HuH-7.5 (cell line): ENCODE results near the gene TDRD10.
"Not testable (repeated sequence)": the region's sequence is repeated elsewhere in the genome, so short reads cannot be mapped to it uniquely, and the experiment has no call there.

Experiments
- DNase-seq: peaks from one replicate; pipeline ENCODE4 v3.0.0; 2011; ENCODE audit warnings: low spot score

Gene TDRD10

GRCh38 chr1:154517661-154518060, 15.6 kb downstream of the TDRD10 start:
- DNase-seq: no peak

GRCh38 chr1:154519591-154519991, 17.6 kb downstream of the TDRD10 start:
- DNase-seq: no peak

DNA sequence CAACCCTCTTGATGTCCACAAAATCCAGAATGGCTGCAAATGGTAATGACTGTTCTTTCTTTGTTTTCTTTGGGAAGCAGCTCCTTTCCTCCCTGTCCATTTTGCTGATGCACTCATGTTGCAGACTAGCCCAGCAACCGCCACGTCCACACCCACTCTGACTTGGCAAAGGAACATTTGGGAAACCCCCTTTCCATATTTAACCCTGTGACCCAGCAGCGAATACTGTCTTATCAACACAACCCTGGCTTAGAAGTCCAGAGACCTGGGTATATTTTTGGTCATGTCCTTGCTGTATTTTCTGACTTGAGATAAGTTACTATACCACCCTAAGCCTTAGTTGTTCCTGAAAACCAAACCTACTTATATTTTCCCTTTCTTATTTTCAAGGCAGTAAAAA, 18.3 kb downstream of the TDRD10 start:
- DNase-seq: no peak

GRCh38 chr1:154521695-154522094, 19.7 kb downstream of the TDRD10 start:
- no peak for DNase-seq

DNA sequence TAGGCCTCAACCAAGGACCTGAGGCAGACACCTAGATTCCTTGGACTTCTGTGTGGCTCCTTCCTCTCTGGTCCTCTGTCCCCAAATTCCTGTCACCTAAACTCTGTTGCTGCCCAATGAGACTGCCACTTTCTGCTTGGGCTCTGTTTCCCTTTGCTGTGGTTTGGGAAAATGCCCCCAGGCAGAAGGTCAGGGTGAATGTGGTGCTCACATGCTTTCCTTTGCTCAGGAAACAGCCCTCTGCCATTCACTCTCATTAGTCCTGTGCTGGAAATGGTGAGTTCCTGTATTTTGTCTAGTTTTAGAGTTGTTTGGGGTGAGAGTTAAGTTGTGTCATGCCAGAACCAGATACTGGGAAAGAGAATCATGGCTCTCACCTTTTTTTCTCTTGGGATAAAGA, 22.9 kb downstream of the TDRD10 start:
- no peak for DNase-seq

DNA sequence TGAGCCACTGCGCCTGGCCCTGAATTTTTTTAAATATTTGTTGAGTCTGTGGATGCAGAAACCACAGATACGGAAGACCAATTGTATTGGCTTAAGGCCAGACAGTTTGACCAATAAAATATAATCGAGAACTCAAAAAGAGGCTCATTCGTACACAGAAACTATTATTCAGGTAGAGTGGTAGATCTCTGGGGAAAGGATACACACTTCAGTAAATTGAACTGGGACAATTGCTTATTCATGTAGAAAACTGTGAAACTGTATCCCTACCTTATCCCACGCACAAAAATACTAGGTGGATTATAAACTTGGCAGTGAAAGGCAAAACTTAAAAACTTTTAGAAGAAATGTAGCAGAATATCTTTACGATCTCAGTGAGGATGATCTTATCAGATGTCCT, 25.2 kb downstream of the TDRD10 start:
- no peak for DNase-seq

DNA sequence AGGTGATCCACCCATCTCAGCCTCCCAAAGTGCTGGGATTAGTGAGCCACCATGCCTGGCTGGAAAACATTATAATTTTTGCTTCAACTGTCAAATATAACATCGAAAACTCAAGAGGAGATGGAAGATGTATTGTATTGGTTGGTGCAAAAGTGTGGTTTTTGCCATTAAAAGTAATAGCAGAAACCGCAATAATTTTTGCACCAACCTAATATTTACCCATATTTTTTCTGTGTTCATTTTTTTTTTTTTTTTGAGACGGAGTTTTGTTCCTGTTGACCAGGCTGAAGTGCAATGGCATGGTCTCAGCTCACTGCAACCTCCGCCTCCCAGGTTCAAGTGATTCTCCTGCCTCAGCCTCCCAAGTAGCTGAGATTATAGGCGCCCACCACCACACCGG, 27.3 kb downstream of the TDRD10 start:
- no peak for DNase-seq

GRCh38 chr1:154531950-154532349, 29.9 kb downstream of the TDRD10 start:
- DNase-seq: not testable (repeated sequence)

DNA sequence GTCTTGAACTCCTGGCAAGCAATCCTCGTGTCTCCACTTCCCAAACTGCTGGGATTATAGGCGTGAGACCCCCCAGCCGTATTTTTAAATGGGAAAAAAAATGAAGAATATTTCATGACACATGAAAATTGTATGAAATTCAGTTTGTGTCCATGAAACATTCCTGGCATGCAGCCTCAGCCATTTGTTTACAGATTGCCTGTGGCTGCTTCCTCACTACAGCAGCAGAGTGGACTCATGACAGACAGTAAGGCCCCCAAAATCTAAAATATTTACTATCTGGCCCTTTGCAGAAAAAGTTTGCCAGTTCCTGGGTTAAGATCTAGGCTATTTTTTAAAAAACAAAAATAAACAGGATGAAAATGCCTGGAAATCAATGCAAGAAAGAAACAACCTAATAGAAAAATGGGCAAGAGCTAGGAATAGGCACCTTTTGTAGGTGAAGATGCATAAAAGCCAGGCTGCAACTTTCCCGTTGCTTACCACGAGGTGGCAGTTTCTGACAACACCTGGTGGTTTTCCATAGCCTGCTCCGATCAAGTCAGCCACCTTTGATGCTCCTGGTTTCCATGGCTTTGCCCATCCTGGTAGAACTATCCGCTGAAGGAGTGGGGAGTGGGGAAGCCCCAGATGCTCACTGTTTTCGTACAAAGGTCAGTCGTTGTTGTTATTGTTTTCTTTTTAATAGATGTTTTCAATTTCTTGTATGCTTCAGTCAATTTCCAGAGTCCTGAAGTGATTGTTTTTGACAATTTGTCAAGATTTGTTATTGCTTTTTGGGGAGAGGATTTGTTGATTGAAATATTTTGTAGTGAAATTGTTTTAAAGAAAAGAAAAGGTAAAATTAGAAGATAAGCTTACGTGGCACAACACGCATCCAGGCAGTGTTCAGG, 32.2 kb downstream of the TDRD10 start:
- peak; percentile 77 for DNase-seq

- no peak for DNase-seq
Measured at GRCh38 chr1:154536570-154536969, 34.6 kb downstream of the TDRD10 start.

DNA sequence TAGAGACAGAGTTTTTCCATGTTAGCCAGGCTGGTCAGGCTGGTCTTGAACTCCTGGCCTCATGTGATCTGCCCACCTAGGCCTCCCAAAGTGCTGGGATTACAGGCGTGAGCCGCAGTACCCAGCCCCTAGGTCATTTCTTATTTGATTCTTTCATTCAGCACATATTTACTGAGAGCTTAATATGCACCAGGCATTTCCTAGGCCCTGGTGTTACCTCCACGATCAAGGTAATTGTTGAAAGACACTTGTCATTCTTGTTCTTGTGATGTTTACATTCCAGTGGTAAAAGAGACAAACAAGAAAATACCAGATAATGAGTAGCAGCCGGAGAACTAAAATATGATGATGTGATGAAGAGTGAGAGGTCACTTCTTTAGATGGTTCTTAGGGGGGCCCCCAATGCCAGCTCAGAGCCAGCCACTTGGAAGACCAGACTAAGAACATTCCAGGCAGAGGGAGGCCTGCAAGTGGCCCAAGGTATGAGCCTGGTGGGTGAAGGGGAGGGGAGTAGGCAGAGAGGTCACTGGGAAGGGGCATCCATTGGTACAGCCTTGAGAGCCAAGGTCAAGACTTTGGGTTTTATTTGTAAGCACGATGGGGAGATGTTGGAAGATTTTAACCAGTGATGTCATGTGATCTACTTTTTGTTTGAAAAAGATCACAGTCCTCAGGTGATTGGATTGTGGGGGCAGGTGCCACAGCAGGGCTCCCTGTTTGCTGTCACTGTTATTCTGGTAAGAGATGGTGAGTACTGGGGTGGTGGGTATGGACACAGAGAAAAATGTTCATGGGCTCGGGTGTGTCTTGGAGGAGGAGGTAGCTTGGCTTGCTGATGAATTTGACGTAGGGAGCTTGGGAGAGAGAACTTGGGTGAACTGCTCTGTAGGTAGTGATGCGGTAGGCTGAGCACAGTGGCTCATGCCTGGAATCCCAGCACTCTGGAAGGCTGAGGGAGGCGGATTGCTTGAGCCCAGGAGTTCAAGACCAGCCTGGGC, 37.8 kb downstream of the TDRD10 start:
- no peak for DNase-seq

DNA sequence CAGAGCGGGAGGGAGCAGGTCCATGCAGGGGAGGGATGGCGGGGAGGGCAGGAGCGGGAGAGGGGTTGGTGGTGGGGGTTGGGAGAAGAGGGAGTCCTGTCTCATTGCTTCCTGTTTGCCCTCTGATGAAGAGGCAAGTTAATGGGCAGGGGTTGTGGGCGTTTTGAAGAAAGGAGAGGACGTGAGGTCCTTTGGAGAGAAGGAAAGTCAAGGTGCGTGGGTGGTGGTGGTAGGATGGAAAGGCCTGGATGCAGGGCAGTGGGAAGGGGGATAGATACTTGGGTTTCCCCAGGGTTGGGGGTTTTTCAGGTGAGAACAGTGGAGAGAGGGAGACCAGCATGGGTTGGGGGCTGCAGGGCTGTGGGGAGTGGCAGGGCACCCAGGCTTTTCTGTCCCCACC, 39.2 kb downstream of the TDRD10 start:
- DNase-seq: no peak

GRCh38 chr1:154546264-154547063, 44.4 kb downstream of the TDRD10 start:
- DNase-seq: peak; percentile 86

DNA sequence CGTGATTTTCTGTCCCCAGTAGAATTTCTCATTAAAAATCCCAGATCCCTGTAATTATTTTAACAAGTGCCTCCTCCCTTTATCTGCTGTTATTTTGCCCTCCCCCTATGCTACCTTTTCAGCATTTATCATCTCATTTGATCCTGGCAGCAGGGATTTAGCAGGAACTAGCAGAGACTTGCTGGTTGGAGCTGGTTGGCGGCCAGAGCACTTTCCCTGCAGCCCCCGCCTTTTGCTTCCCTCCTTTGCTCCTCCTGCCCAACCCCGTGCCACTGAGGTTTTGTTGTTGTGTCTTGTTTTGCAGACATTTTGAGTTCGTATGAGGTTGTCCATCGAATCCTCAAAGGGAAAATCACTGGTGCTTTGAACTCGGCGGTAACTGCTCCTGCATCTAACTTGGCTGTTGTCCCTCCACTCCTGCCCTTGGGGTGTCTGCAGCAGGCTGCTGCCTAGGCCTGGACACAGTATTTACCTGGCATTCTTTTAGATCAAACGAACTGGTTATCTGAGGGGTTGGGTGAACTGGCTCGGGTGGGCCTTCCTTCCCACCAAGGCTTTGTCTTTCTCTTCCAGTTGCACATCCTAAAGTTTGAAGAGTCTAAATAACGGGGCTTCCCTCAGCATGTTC, 45.2 kb downstream of the TDRD10 start:
- DNase-seq: no peak

DNA sequence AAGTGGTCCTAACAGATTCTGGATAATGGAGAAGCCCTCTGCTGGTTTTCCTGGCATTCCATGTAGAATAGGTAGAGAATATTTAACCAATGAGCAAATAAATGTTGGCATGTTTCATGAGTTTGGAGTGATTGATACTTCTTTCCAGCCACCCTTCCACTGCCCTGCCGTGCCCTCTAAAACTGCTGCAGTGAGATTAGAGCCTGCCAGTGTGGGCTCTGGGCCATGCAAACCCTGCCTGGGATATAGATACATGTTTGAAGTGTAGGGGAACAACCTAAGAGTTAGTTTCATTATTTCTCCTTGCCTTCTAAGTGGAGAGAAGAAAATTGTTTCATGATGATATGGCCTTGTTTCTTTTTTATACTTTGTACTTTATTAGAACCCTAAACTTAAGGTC, 46.0 kb downstream of the TDRD10 start:
- no peak for DNase-seq

- no peak for DNase-seq
Measured at GRCh38 chr1:154549202-154549770, 47.3 kb downstream of the TDRD10 start.

- no peak for DNase-seq
Measured at GRCh38 chr1:154550070-154550469, 48.1 kb downstream of the TDRD10 start.

DNA sequence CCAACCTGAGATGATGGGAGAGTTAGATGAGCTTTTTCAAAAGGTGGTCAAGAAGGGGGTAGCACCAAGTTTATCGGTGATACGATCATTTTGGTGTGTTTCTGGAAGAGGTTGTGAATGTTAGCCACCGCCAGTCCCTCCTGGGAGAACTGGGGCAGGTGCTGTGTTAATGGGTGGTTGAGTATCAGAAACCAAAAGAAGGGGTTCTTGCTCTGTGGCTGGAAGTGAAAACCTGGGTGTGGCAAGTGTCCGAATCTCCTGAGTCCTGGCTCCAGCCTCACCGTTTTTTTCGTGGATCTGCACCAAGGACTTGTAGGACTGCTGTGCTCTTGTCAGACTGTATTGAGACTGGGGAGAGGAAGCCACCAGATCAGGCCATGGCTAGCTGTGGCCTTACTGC, 48.6 kb downstream of the TDRD10 start:
- DNase-seq: no peak

- DNase-seq: no peak
Measured at GRCh38 chr1:154551474-154551873, 49.5 kb downstream of the TDRD10 start.

DNA sequence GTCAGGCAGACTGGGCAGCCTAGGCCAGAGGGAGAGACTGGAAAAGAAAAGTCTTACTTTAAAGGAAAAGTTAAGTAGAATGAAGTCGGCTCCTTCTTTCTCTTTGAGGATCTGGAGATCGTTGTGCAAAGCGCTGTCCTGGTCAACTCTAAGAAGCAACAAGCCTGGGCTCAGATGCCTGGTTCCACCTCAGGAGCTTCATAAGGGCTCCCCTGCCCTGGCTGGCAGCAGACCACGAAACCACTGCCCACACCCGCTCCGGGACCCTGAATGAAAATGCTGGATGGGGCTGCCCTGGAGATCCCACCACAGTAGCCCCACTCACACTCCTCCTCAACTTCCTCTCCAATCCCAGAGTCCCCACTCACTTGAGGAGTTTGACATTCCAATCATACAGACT, 50.0 kb downstream of the TDRD10 start:
- no peak for DNase-seq
